Neural progenitor cell (in vitro differentiated cells): ENCODE results near the gene SH2D1B.

Source experiments
- EZH2phosphoT487 ChIP-seq: fragments of 200-600 bp; sonication (generic); IDR thresholded peaks from 2 replicates; pipeline ENCODE4 v1.6.1; 2017; ENCODE audit warnings: antibody characterized with exemption
- TF ChIP-seq, protein P1 (sequence below): fragments of 200-600 bp; sonication (generic); IDR thresholded peaks from 2 replicates; pipeline ENCODE4 v1.5.1; 2017; ENCODE audit warnings: antibody characterized with exemption, mild to moderate bottlenecking

DNA sequence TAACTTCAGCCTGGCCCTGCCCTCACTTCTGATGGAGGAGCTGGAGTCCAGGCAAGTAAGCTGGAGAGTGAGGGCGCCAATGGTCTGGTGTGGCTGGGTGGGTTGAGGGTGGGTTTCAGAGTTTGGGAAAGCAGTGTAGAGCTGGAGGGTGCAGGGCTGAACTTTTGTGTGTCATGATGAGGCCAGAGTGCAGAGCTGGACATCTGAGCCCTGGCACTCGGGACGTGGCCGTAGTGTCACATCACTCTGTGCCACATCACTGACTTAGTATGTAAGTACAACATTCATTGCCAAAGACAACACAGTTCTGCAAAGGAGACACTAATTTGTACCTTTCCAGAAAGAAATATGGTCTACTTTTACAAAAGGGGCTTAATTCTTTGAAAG, 51.1 kb downstream of the SH2D1B start:
- TF ChIP-seq, protein P1, sequence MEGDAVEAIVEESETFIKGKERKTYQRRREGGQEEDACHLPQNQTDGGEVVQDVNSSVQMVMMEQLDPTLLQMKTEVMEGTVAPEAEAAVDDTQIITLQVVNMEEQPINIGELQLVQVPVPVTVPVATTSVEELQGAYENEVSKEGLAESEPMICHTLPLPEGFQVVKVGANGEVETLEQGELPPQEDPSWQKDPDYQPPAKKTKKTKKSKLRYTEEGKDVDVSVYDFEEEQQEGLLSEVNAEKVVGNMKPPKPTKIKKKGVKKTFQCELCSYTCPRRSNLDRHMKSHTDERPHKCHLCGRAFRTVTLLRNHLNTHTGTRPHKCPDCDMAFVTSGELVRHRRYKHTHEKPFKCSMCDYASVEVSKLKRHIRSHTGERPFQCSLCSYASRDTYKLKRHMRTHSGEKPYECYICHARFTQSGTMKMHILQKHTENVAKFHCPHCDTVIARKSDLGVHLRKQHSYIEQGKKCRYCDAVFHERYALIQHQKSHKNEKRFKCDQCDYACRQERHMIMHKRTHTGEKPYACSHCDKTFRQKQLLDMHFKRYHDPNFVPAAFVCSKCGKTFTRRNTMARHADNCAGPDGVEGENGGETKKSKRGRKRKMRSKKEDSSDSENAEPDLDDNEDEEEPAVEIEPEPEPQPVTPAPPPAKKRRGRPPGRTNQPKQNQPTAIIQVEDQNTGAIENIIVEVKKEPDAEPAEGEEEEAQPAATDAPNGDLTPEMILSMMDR: no peak
- TF ChIP-seq EZH2phosphoT487: no peak
